ENCODE measurements around the gene TRAPPC10. TPM values are rescaled to one million over a fixed set of nuclear protein-coding genes. Genes with fewer than 3 reads are reported as not detected.

Gene TRAPPC10
- total and polyA plus RNA-seq, 7 donors = 8.4 to 27.3 (median 19.6) TPM

- TF ChIP-seq POLR2AphosphoS5 (IDR thresholded peaks at IDR 0.05) (no peak), EP300 (IDR thresholded peaks at IDR 0.05) (no peak), CTCF (IDR thresholded peaks at IDR 0.05) (no peak), POLR2A (IDR thresholded peaks at IDR 0.05) (no peak)
- 91 to 92% methylated on average over 7 of the region's 7 CpGs for WGBS, 2 donors
- H3K27ac ChIP-seq = no peak overlapping the region
- DNase-seq = no peak
- H3K4me3 ChIP-seq = no peak overlapping the region
- no peaks in the 10 kb centered on the region for H3K9me3 ChIP-seq
- no peaks in the 10 kb centered on the region for H3K27me3 ChIP-seq
- no peaks in the 10 kb centered on the region for H3K4me1 ChIP-seq
- peaks cover 7 to 100% (median 42%) of the 10 kb centered on the region in 4 donors for H3K36me3 ChIP-seq
- intact Hi-C loops (cut with DNase I) = no loop called here
These were observed 67.7 kb downstream of the TRAPPC10 start for GRCh38 chr21:44079846-44080245.

GRCh38 chr21:44082648-44083440 is 70.7 kb downstream of the TRAPPC10 start:
- 85 to 87% methylated on average over 24 of the region's 24 CpGs for whole genome bisulfite sequencing, 2 donors
- Histone ChIP-seq H3K27ac (peak overlapping the region in 1 of 4 donors; percentile 36), H3K4me3 (no peak overlapping the region), H3K9me3 (no peaks in the 10 kb centered on the region), H3K36me3 (peaks cover 4 to 98% (median 36%) of the 10 kb centered on the region in 4 donors), H3K4me1 (peaks cover 0 to 8% (median 0%) of the 10 kb centered on the region in 4 donors), H3K27me3 (no peaks in the 10 kb centered on the region)
- no peak for DNase-seq
- intact Hi-C loops (cut with DNase I) = no loop called here
- no peak for TF ChIP-seq POLR2AphosphoS5 (IDR thresholded peaks at IDR 0.05)
- no peak for TF ChIP-seq EP300 (IDR thresholded peaks at IDR 0.05)
- no peak for TF ChIP-seq POLR2A (IDR thresholded peaks at IDR 0.05)
- TF ChIP-seq CTCF (IDR thresholded peaks at IDR 0.05) = no peak

- intact Hi-C loops (cut with DNase I) = no loop called here
- H3K27ac ChIP-seq = peak overlapping the region in 2 of 4 donors; percentile 36 to 45
- H3K4me1 ChIP-seq = peaks cover 0 to 8% (median 0%) of the 10 kb centered on the region in 4 donors
- TF ChIP-seq POLR2AphosphoS5 (IDR thresholded peaks at IDR 0.05) = no peak
- no peak for TF ChIP-seq POLR2A (IDR thresholded peaks at IDR 0.05)
- TF ChIP-seq CTCF (IDR thresholded peaks at IDR 0.05) = no peak
- TF ChIP-seq EP300 (IDR thresholded peaks at IDR 0.05) = no peak
- no peak overlapping the region for H3K4me3 ChIP-seq
- peaks cover 9 to 98% (median 43%) of the 10 kb centered on the region in 4 donors for H3K36me3 ChIP-seq
- no peak for DNase-seq
- no peaks in the 10 kb centered on the region for H3K27me3 ChIP-seq
- 49 to 76% methylated on average over 16 of the region's 16 CpGs for WGBS, 2 donors
- H3K9me3 ChIP-seq = no peaks in the 10 kb centered on the region
These were observed 71.7 kb downstream of the TRAPPC10 start for GRCh38 chr21:44083631-44084291.

GRCh38 chr21:44084496-44085241 is 72.6 kb downstream of the TRAPPC10 start:
- Histone ChIP-seq H3K27ac (peak overlapping the region; percentile 36 to 45 (median 38)), H3K36me3 (peaks cover 15 to 98% (median 50%) of the 10 kb centered on the region in 4 donors)
- 83 to 84% methylated on average over 7 of the region's 7 CpGs for WGBS, 2 donors

More at GRCh38 chr21:44084496-44085241, 72.6 kb downstream of the TRAPPC10 start:
- Histone ChIP-seq H3K4me3 (no peak overlapping the region), H3K9me3 (no peaks in the 10 kb centered on the region), H3K4me1 (peaks cover 0 to 8% (median 0%) of the 10 kb centered on the region in 4 donors), H3K27me3 (no peaks in the 10 kb centered on the region)
- DNase-seq = peak; percentile 48
- intact Hi-C loops (cut with DNase I) = no loop called here
- no peak for TF ChIP-seq CTCF (IDR thresholded peaks at IDR 0.05)
